Activated CD4-positive, alpha-beta T cell treated with anti-CD3 and anti-CD28 coated beads, Interleukin-10, Interleukin-2, amounts not matched to agents 100 ng/mL and 50 ng/mL, durations not matched to agents 16 hours and 8 hours (primary cell): ENCODE data around the gene PTPN23.
"Not testable (repeated sequence)": the region's sequence is repeated elsewhere in the genome, so short reads cannot be mapped to it uniquely, and the experiment has no call there.

Experiments
- DNase-seq: peaks from one replicate; pipeline ENCODE4 v3.0.0-alpha.2; 2020

PTPN23 gene

DNA sequence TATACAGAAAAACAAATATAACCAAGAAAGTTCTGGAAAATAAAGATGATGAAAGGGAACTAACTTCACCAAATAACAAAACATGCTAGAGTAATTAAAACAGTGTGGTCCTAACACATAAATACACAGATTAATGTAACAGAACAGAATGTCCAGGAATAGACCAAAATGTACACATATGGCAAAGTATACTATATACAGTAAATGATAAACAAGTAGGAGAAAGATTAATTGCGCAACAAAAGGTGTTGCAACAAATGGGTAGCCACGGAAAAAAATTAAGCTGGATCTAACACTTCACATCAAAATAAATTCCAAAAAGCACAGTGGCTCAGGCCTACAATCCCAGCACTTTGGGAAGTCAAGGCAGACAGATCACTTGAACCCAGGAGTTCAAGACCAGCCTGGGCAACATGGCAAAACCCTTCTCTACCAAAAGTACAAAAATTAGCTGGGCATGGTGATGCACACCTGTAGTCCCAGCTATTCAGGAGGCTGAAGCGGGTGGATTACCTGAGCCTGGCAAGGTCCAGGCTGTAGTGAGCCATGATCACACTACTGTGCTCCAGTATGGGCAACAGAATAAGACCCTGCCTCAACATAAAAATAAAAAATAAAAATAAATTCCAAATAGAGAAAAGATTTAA is 75.1 kb downstream of the PTPN23 start:
- DNase-seq = no peak

GRCh38 chr3:47456984-47457383 is 76.2 kb downstream of the PTPN23 start:
- DNase-seq = no peak

- DNase-seq = not testable (repeated sequence)
Observed at GRCh38 chr3:47459534-47460085, 78.8 kb downstream of the PTPN23 start.
